BE2C (cell line): Measurements from ENCODE around the gene DNM1.

Source experiments
- DNase-seq: peaks from one replicate; pipeline ENCODE4 v3.0.0-alpha.2; 2020
- H3K27me3 ChIP-seq: fragments of 250-450 bp; sonication (Bioruptor Pico); 2 replicates; pipeline ENCODE4 v1.5.1; 2020; ENCODE audit warnings: mild to moderate bottlenecking
- H3K36me3 ChIP-seq: fragments of 250-450 bp; sonication (Bioruptor Pico); 2 replicates; pipeline ENCODE4 v1.5.1; 2020; ENCODE audit warnings: mild to moderate bottlenecking
- H3K4me1 ChIP-seq: fragments of 250-450 bp; sonication (Bioruptor Pico); 2 replicates; pipeline ENCODE4 v1.5.1; 2020
- H3K4me3 ChIP-seq: 2 replicates; pipeline ENCODE4 v1.5.1; 2011; ENCODE audit warnings: low read depth, low read length
- H3K9me3 ChIP-seq: fragments of 250-450 bp; sonication (Bioruptor Pico); 2 replicates; pipeline ENCODE4 v1.5.1; 2020
- CTCF ChIP-seq: IDR thresholded peaks from 2 replicates; pipeline ENCODE4 v1.5.1; 2012; ENCODE audit warnings: mild to moderate bottlenecking, low read depth, low read length

The DNM1 gene

GRCh38 chr9:128298535-128299482, 95.6 kb downstream of the DNM1 start:
- no peaks in the 10 kb centered on the region for H3K36me3 ChIP-seq
- H3K4me1 ChIP-seq: no peaks in the 10 kb centered on the region
- no peaks in the 10 kb centered on the region; the same call in 1 of the 2 replicates for H3K27me3 ChIP-seq
- H3K9me3 ChIP-seq: no peaks in the 10 kb centered on the region
- no peak for DNase-seq
- no peak overlapping the region for H3K4me3 ChIP-seq
- no peak for TF ChIP-seq CTCF

GRCh38 chr9:128304136-128304970, 101.2 kb downstream of the DNM1 start:
- TF ChIP-seq CTCF: no peak
- Histone ChIP-seq H3K9me3 (no peaks in the 10 kb centered on the region), H3K4me3 (no peak overlapping the region), H3K27me3 (no peaks in the 10 kb centered on the region), H3K4me1 (no peaks in the 10 kb centered on the region), H3K36me3 (peaks cover 3% of the 10 kb centered on the region)
- no peak for DNase-seq
